Keratinocyte (primary cell): Measurements from ENCODE around the gene CCDC186. TPM values are rescaled to one million over a fixed set of nuclear protein-coding genes. Genes with fewer than 3 reads are reported as not detected.
A peak's percentile ranks its signal among the peaks of the same experiment; 100 is the strongest.
"Not testable (repeated sequence)": the region's sequence is repeated elsewhere in the genome, so short reads cannot be mapped to it uniquely, and the experiment has no call there.

Source experiments
- DNase-seq: peaks from one replicate; pipeline ENCODE4 v3.0.0-alpha.2; 2011; ENCODE audit warnings: low read depth, missing footprints, low spot score
- FAIRE-seq: peaks from 2 replicates; lab custom pipeline; 2011; peaks lifted over from hg19 to GRCh38; lab: Jason Lieb, UNC
- H2AFZ ChIP-seq: 2 replicates; pipeline ENCODE4 v1.6.0; 2012; ENCODE audit warnings: low read length, control low read depth, inconsistent platforms; ENCODE audit not compliant: control insufficient read depth
- H3K27ac ChIP-seq: 2 replicates; pipeline ENCODE4 v1.5.1; 2011; ENCODE audit warnings: low read length; ENCODE audit not compliant: control insufficient read depth, insufficient read depth
- H3K27me3 ChIP-seq: 3 replicates; pipeline ENCODE4 v1.6.0; 2011; ENCODE audit warnings: low read length; ENCODE audit not compliant: control insufficient read depth, insufficient read depth; ENCODE audit errors: extremely low read depth
- H3K36me3 ChIP-seq, 2 experiments: 2 replicates in 1 of 2; 3 replicates in 1 of 2; pipeline ENCODE4 v1.5.1; 2011; ENCODE audit warnings: low read length in 2 of 2, mild to moderate bottlenecking in 1 of 2; ENCODE audit not compliant: control insufficient read depth in 2 of 2, insufficient read depth in 2 of 2; ENCODE audit errors: extremely low read depth in 1 of 2
- H3K4me1 ChIP-seq: 3 replicates; pipeline ENCODE4 v1.5.1; 2011; ENCODE audit warnings: low read length; ENCODE audit not compliant: control insufficient read depth, insufficient read depth; ENCODE audit errors: extremely low read depth
- H3K4me2 ChIP-seq: 3 replicates; pipeline ENCODE4 v1.6.0; 2011; ENCODE audit warnings: low read depth, low read length; ENCODE audit not compliant: control insufficient read depth, insufficient read depth; ENCODE audit errors: extremely low read depth
- H3K4me3 ChIP-seq, 3 experiments: fragments of 200-600 bp in 1 of 3; sonication (generic) in 1 of 3; 2 replicates in 2 of 3; 3 replicates in 1 of 3; pipeline ENCODE4 v1.5.1; 2011 to 2016; ENCODE audit warnings: low read length in 3 of 3, mild to moderate bottlenecking in 3 of 3, control low read depth in 2 of 3, inconsistent platforms in 1 of 3, low read depth in 1 of 3, mixed read lengths in 1 of 3, mixed run types in 1 of 3, moderate library complexity in 1 of 3; ENCODE audit not compliant: control insufficient read depth in 2 of 3, insufficient read depth in 2 of 3; ENCODE audit errors: extremely low read depth in 1 of 3
- H3K79me2 ChIP-seq: 2 replicates; pipeline ENCODE4 v1.6.0; 2012; ENCODE audit warnings: low read length; ENCODE audit not compliant: control insufficient read depth, insufficient read depth
- H3K9ac ChIP-seq: 3 replicates; pipeline ENCODE4 v1.6.0; 2011; ENCODE audit warnings: low read length; ENCODE audit not compliant: control insufficient read depth, insufficient read depth; ENCODE audit errors: extremely low read depth
- H3K9me1 ChIP-seq: 3 replicates; pipeline ENCODE4 v1.6.0; 2011; ENCODE audit warnings: low read length; ENCODE audit not compliant: control insufficient read depth, insufficient read depth; ENCODE audit errors: extremely low read depth
- H3K9me3 ChIP-seq: 2 replicates; pipeline ENCODE4 v1.5.1; 2012; ENCODE audit warnings: low read depth, low read length; ENCODE audit not compliant: control insufficient read depth
- H4K20me1 ChIP-seq: 3 replicates; pipeline ENCODE4 v1.6.0; 2011; ENCODE audit warnings: low read length; ENCODE audit not compliant: control insufficient read depth, insufficient read depth; ENCODE audit errors: extremely low read depth
- EZH2 ChIP-seq: IDR thresholded peaks from one replicate; pipeline ENCODE4 v1.6.1; 2012; ENCODE audit warnings: inconsistent platforms, mild to moderate bottlenecking, low read length, moderate library complexity
- dilution Hi-C: fragments of 300-500 bp; cut with MboI; formaldehyde crosslinking; loops from one replicate; pipeline ENCODE4 v1.7.0; 2020; ENCODE audit warnings: low sequenced_read_pairs; ENCODE audit not compliant: extremely low pct_ligation_motif_present
- polyA plus RNA-seq, 5 experiments: library from polyadenylated mRNA; depleted of rRNA in 3 of 5; stranded (reverse) in 3 of 5; stranded (forward) in 1 of 5; unstranded in 1 of 5; fragments of >200 nt; gene quantifications; 1 replicate in 1 of 5; 2 replicates in 3 of 5; 3 replicates in 1 of 5; pipeline versions ENCODE4 v1.2.1 to v1.2.3, GENCODE V29; 2011 to 2012; ENCODE audit warnings: missing spikeins in 2 of 5, low read depth in 1 of 5, low replicate concordance in 1 of 5
- TF ChIP-seq, protein P1 (sequence below), 3 experiments: IDR thresholded peaks in 1 of 3; conservative IDR thresholded peaks in 1 of 3; optimal IDR thresholded peaks in 1 of 3; 2 replicates in 2 of 3; 3 replicates in 1 of 3; pipeline versions ENCODE3 to v1.5.1; 2011; ENCODE audit warnings: low read length in 3 of 3, mild to moderate bottlenecking in 3 of 3, moderate library complexity in 2 of 3, control low read depth in 1 of 3, inconsistent platforms in 1 of 3; ENCODE audit not compliant: insufficient read depth in 2 of 3; ENCODE audit errors: extremely low read depth in 1 of 3

The CCDC186 gene
- polyA plus RNA-seq, 1 donor (not counting 4 experiments of a cell fraction or from before 2014, with no cell fraction given) = 13.0 TPM

DNA sequence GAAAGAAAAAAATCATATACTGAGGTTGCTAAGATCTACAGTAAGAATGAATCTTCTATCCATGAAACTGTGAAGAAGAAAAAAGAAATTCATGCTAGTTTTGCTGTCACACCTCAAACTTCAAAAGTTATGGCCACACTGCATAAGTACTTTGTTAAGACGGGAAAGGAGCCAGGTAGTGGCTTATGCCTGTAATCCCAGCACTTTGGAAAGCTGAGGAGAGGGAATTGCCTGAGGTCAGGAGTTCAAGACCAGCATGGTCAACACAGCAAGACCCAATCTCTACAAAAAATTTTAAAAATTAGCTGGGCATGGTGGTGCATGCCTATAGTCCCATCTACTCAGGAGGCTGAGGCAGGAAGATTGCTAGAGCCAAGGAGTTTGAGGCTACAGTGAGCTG lies 22.1 kb downstream of the CCDC186 start:
- Histone ChIP-seq H4K20me1 (no peaks in the 10 kb centered on the region), H3K79me2 (peaks cover 3% of the 10 kb centered on the region), H3K27ac (peak overlapping the region; percentile 71), H3K4me2 (peak overlapping the region; percentile 70), H3K4me3 (no peak overlapping the region), H3K36me3 (peaks cover 0 to 2% of the 10 kb centered on the region in 2 experiments), H2AFZ (no peak overlapping the region), H3K9me1 (no peaks in the 10 kb centered on the region), H3K4me1 (peaks cover 19% of the 10 kb centered on the region), H3K9me3 (no peaks in the 10 kb centered on the region), H3K9ac (no peak overlapping the region), H3K27me3 (no peaks in the 10 kb centered on the region)
- FAIRE-seq (no peak), DNase-seq (no peak)
- dilution Hi-C loops = no loop called here
- TF ChIP-seq EZH2 = no peak
- TF ChIP-seq, protein P1, sequence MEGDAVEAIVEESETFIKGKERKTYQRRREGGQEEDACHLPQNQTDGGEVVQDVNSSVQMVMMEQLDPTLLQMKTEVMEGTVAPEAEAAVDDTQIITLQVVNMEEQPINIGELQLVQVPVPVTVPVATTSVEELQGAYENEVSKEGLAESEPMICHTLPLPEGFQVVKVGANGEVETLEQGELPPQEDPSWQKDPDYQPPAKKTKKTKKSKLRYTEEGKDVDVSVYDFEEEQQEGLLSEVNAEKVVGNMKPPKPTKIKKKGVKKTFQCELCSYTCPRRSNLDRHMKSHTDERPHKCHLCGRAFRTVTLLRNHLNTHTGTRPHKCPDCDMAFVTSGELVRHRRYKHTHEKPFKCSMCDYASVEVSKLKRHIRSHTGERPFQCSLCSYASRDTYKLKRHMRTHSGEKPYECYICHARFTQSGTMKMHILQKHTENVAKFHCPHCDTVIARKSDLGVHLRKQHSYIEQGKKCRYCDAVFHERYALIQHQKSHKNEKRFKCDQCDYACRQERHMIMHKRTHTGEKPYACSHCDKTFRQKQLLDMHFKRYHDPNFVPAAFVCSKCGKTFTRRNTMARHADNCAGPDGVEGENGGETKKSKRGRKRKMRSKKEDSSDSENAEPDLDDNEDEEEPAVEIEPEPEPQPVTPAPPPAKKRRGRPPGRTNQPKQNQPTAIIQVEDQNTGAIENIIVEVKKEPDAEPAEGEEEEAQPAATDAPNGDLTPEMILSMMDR (optimal IDR thresholded peaks at IDR 0.05 in 1 of 3, IDR thresholded peaks at IDR 0.05 in 1 of 3, conservative IDR thresholded peaks at IDR 0.05 in 1 of 3; ENCODE audit: extremely low read depth in 1 of 3, insufficient read depth in 2 of 3, low read length in 3 of 3) = no peak

GRCh38 chr10:114151486-114151885 lies 22.5 kb downstream of the CCDC186 start:
- peaks cover 19% of the 10 kb centered on the region for H3K4me1 ChIP-seq
- TF ChIP-seq, protein P1 (optimal IDR thresholded peaks at IDR 0.05 in 1 of 3, IDR thresholded peaks at IDR 0.05 in 1 of 3, conservative IDR thresholded peaks at IDR 0.05 in 1 of 3; ENCODE audit: extremely low read depth in 1 of 3, insufficient read depth in 2 of 3, low read length in 3 of 3) = no peak
- TF ChIP-seq EZH2 = no peak
- DNase-seq = peak; percentile 41
- no peaks in the 10 kb centered on the region for H4K20me1 ChIP-seq
- H3K36me3 ChIP-seq = peaks cover 0 to 2% of the 10 kb centered on the region in 2 experiments
- H3K9me1 ChIP-seq = no peaks in the 10 kb centered on the region
- H3K79me2 ChIP-seq = peaks cover 3% of the 10 kb centered on the region
- peak overlapping the region; percentile 70 for H3K4me2 ChIP-seq
- no peak overlapping the region for H2AFZ ChIP-seq
- H3K27ac ChIP-seq = peak overlapping the region; percentile 71
- no peaks in the 10 kb centered on the region for H3K9me3 ChIP-seq
- H3K4me3 ChIP-seq = no peak overlapping the region
- H3K9ac ChIP-seq = peak overlapping the region; percentile 35
- peak; percentile 100 for FAIRE-seq
- dilution Hi-C loops = no loop called here
- H3K27me3 ChIP-seq = no peaks in the 10 kb centered on the region

- H3K27me3 ChIP-seq, H3K79me2 ChIP-seq, H3K9ac ChIP-seq, H3K4me3 ChIP-seq, H3K9me1 ChIP-seq, H3K4me2 ChIP-seq, DNase-seq, dilution Hi-C loops, FAIRE-seq, H3K36me3 ChIP-seq, H4K20me1 ChIP-seq, H3K9me3 ChIP-seq, H2AFZ ChIP-seq, H3K27ac ChIP-seq: not testable (repeated sequence)
- peaks cover 19% of the 10 kb centered on the region for H3K4me1 ChIP-seq
Measured at GRCh38 chr10:114149476-114149875, 24.5 kb downstream of the CCDC186 start.
